HG03378 (cell line): ENCODE results near the gene CAMTA2.
"Not testable (repeated sequence)": the region's sequence is repeated elsewhere in the genome, so short reads cannot be mapped to it uniquely, and the experiment has no call there.

ENCODE experiments used
- ATAC-seq: cut with Tn5 transposase; IDR thresholded peaks from one replicate; pipeline ENCODE4 v1.9.1; 2021; ENCODE audit warnings: mild to moderate bottlenecking, moderate library complexity; ENCODE audit not compliant: unreplicated experiment

The CAMTA2 gene

GRCh38 chr17:4934173-4934979 is 53.1 kb downstream of the CAMTA2 start:
- no peak for ATAC-seq

GRCh38 chr17:4933646-4934045 is 53.8 kb downstream of the CAMTA2 start:
- no peak for ATAC-seq

GRCh38 chr17:4932756-4933155 is 54.7 kb downstream of the CAMTA2 start:
- no peak for ATAC-seq

- ATAC-seq, result no peak
Measured at GRCh38 chr17:4931963-4932362, 55.5 kb downstream of the CAMTA2 start, which contains the start of gene GP1BA. GP1BA (plus strand) TSS chr17:4932277; CDS start chr17:4932605, 328 bp downstream.

- no peak for ATAC-seq
Measured at GRCh38 chr17:4928881-4929280, 58.6 kb downstream of the CAMTA2 start.

- ATAC-seq, result not testable (repeated sequence)
Measured at GRCh38 chr17:4926577-4927335, 60.7 kb downstream of the CAMTA2 start.

GRCh38 chr17:4921320-4921719 is 66.2 kb downstream of the CAMTA2 start:
- ATAC-seq, result no peak

- no peak for ATAC-seq
Measured at GRCh38 chr17:4920351-4921048, 67.0 kb downstream of the CAMTA2 start.

GRCh38 chr17:4919511-4920047 is 67.9 kb downstream of the CAMTA2 start:
- ATAC-seq, result no peak
